Smooth muscle cell (in vitro differentiated cells): ENCODE data around the gene FNDC11. TPM values are rescaled to one million over a fixed set of nuclear protein-coding genes. Genes with fewer than 3 reads are reported as not detected.

Source experiments
- DNase-seq: peaks from one replicate; lab custom pipeline; 2025; ENCODE audit not compliant: unreplicated experiment; lab: John Stamatoyannopoulos, UW
- H2AFZ ChIP-seq: fragments of 200-600 bp; sonication (generic); 2 replicates; pipeline ENCODE4 v1.6.0; 2016; ENCODE audit warnings: antibody characterized with exemption, low read depth, mild to moderate bottlenecking
- H3F3A ChIP-seq: fragments of 200-600 bp; sonication (generic); 2 replicates; pipeline ENCODE4 v1.6.0; 2017; ENCODE audit warnings: antibody characterized with exemption, low read depth
- H3K27ac ChIP-seq: fragments of 200-600 bp; sonication (generic); 2 replicates; pipeline ENCODE4 v1.5.1; 2016; ENCODE audit warnings: low read depth, mild to moderate bottlenecking
- H3K27me3 ChIP-seq: fragments of 200-600 bp; sonication (generic); 2 replicates; pipeline ENCODE4 v1.6.1; 2016; ENCODE audit warnings: low read depth, mild to moderate bottlenecking
- H3K36me3 ChIP-seq: fragments of 200-600 bp; sonication (generic); 2 replicates; pipeline ENCODE4 v1.5.1; 2016; ENCODE audit warnings: low read depth
- H3K4me1 ChIP-seq: fragments of 200-600 bp; sonication (generic); 2 replicates; pipeline ENCODE4 v1.5.1; 2016; ENCODE audit warnings: low read depth
- H3K4me2 ChIP-seq: fragments of 200-600 bp; sonication (generic); 2 replicates; pipeline ENCODE4 v1.6.0; 2016; ENCODE audit warnings: mild to moderate bottlenecking
- H3K4me3 ChIP-seq: fragments of 200-600 bp; sonication (generic); 2 replicates; pipeline ENCODE4 v1.5.1; 2016; ENCODE audit warnings: mild to moderate bottlenecking
- H3K79me2 ChIP-seq: fragments of 200-600 bp; sonication (generic); 2 replicates; pipeline ENCODE4 v1.6.0; 2016; ENCODE audit warnings: low read depth, mild to moderate bottlenecking
- H3K9ac ChIP-seq: fragments of 200-600 bp; sonication (generic); 2 replicates; pipeline ENCODE4 v1.6.0; 2016; ENCODE audit warnings: low read depth
- H3K9me3 ChIP-seq: fragments of 200-600 bp; sonication (generic); replicated peaks from 2 replicates; pipeline ENCODE4 v1.5.1; 2016; ENCODE audit warnings: low read depth
- H4K20me1 ChIP-seq: fragments of 200-600 bp; sonication (generic); 2 replicates; pipeline ENCODE4 v1.6.0; 2016; ENCODE audit warnings: low read depth
- WGBS: methylation state at CpG from one replicate; pipeline ENCODE4 v1.1.7; 2016; ENCODE audit warnings: low lambda C conversion rate; 5-methylcytosine and 5-hydroxymethylcytosine counted together
- polyA plus RNA-seq: library from polyadenylated mRNA; unstranded; fragments of >200 nt; fragmentation: Nextera tagmentation; extraction: Ambion mirVana; gene quantifications from 2 replicates; pipeline ENCODE4 v1.2.1, GENCODE V29; 2016
- total RNA-seq: library from RNA; depleted of rRNA; stranded (reverse); fragments of >200 nt; gene quantifications from 2 replicates; pipeline ENCODE4 v1.2.3, GENCODE V29; 2014
- TF ChIP-seq, protein P1 (sequence below): fragments of 200-600 bp; sonication (generic); IDR thresholded peaks from 2 replicates; pipeline ENCODE4 v1.5.1; 2017; ENCODE audit warnings: borderline replicate concordance, mild to moderate bottlenecking, antibody characterized with exemption; ENCODE audit not compliant: insufficient read depth, poor library complexity, severe bottlenecking

The FNDC11 gene
- total and polyA plus RNA-seq, 2 experiments from 2014 or later, result 0.72 to 3.6 TPM

DNA sequence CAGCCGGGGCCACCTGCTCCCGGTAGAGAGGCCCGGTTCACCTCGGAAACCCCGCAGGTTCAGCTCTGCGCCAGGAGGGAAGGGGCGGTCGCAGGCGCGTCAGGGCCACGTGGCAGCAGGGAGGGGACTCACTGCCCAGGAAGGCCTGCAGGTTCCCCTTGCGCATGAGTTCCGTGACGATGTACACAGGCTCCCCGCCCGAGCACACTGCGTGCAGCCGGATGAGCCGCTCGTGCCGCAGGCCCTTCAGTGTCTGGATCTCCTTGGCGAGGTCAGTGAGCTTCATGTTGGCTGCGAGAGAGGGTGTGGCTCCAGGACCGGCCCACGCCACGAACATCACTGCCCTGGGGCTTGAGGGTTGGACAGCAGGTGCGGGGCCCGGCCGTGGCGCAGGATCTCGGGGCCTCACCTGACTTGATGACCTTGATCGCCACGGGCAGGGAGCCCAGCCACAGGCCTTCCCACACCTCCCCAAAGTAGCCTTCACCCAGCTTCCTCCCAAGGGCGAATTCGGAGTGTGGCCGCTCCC, 11.9 kb upstream of the FNDC11 start:
- Histone ChIP-seq H3K9ac (no peak overlapping the region), H3K4me1 (peaks cover 3% of the 10 kb centered on the region), H3K4me2 (no peak overlapping the region), H3F3A (no peaks in the 10 kb centered on the region), H3K27me3 (no peaks in the 10 kb centered on the region), H2AFZ (no peak overlapping the region), H4K20me1 (no peaks in the 10 kb centered on the region), H3K79me2 (no peaks in the 10 kb centered on the region), H3K9me3 (no peaks in the 10 kb centered on the region), H3K27ac (no peak overlapping the region), H3K4me3 (no peak overlapping the region), H3K36me3 (no peaks in the 10 kb centered on the region)
- WGBS, result 87% methylated on average over 34 of the region's 36 CpGs
- TF ChIP-seq, protein P1, sequence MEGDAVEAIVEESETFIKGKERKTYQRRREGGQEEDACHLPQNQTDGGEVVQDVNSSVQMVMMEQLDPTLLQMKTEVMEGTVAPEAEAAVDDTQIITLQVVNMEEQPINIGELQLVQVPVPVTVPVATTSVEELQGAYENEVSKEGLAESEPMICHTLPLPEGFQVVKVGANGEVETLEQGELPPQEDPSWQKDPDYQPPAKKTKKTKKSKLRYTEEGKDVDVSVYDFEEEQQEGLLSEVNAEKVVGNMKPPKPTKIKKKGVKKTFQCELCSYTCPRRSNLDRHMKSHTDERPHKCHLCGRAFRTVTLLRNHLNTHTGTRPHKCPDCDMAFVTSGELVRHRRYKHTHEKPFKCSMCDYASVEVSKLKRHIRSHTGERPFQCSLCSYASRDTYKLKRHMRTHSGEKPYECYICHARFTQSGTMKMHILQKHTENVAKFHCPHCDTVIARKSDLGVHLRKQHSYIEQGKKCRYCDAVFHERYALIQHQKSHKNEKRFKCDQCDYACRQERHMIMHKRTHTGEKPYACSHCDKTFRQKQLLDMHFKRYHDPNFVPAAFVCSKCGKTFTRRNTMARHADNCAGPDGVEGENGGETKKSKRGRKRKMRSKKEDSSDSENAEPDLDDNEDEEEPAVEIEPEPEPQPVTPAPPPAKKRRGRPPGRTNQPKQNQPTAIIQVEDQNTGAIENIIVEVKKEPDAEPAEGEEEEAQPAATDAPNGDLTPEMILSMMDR, result no peak
- DNase-seq, result no peak

GRCh38 chr20:63542696-63543095, 11.3 kb upstream of the FNDC11 start:
- no peak overlapping the region for H2AFZ ChIP-seq
- H3K27me3 ChIP-seq, result no peaks in the 10 kb centered on the region
- no peak overlapping the region for H3K4me2 ChIP-seq
- H3K4me1 ChIP-seq, result peaks cover 3% of the 10 kb centered on the region
- H3K79me2 ChIP-seq, result no peaks in the 10 kb centered on the region
- no peak overlapping the region for H3K9ac ChIP-seq
- 82% methylated on average over 10 of the region's 10 CpGs for WGBS
- H3K4me3 ChIP-seq, result no peak overlapping the region
- H3K36me3 ChIP-seq, result no peaks in the 10 kb centered on the region
- no peak overlapping the region for H3K27ac ChIP-seq
- no peaks in the 10 kb centered on the region for H3K9me3 ChIP-seq
- TF ChIP-seq, protein P1, result no peak
- DNase-seq, result no peak
- H4K20me1 ChIP-seq, result no peaks in the 10 kb centered on the region
- no peaks in the 10 kb centered on the region for H3F3A ChIP-seq

- no peak overlapping the region for H3K9ac ChIP-seq
- peaks cover 3% of the 10 kb centered on the region for H3K4me1 ChIP-seq
- H2AFZ ChIP-seq, result no peak overlapping the region
- H3K4me3 ChIP-seq, result no peak overlapping the region
- no peaks in the 10 kb centered on the region for H3K9me3 ChIP-seq
- H3K27me3 ChIP-seq, result no peaks in the 10 kb centered on the region
- H3F3A ChIP-seq, result no peaks in the 10 kb centered on the region
- no peak overlapping the region for H3K4me2 ChIP-seq
- WGBS, result 90% methylated on average over 10 of the region's 10 CpGs
- H3K36me3 ChIP-seq, result no peaks in the 10 kb centered on the region
- TF ChIP-seq, protein P1, result no peak
- no peaks in the 10 kb centered on the region for H4K20me1 ChIP-seq
- no peak overlapping the region for H3K27ac ChIP-seq
- no peak for DNase-seq
- no peaks in the 10 kb centered on the region for H3K79me2 ChIP-seq
Observed at GRCh38 chr20:63543131-63543530, 10.8 kb upstream of the FNDC11 start.

DNA sequence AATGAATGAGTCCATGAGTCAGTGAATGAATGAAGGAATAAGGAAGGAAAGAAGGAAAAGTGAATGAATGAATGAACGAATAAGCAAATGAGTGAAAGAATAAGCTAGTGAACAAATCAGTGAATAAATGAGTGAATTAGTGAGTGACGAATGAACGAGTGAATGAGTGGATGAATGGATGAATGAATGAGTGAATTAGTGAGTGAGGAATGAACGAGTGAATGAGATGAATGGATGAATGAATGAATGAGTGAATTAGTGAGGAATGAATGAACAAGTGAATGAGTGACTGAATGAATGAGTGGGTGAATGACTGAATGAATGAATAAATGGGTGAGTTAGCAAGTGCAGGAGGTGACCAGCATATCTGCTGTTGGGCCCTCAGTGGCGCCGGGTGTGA, 10.2 kb upstream of the FNDC11 start:
- no peak overlapping the region for H2AFZ ChIP-seq
- H3K36me3 ChIP-seq, result no peaks in the 10 kb centered on the region
- H3K27ac ChIP-seq, result no peak overlapping the region
- no peaks in the 10 kb centered on the region for H3K4me1 ChIP-seq
- no peak overlapping the region for H3K4me2 ChIP-seq
- H3K4me3 ChIP-seq, result no peak overlapping the region
- H4K20me1 ChIP-seq, result no peaks in the 10 kb centered on the region
- TF ChIP-seq, protein P1, result no peak
- H3K9me3 ChIP-seq, result no peaks in the 10 kb centered on the region
- no peak overlapping the region for H3K9ac ChIP-seq
- H3K27me3 ChIP-seq, result no peaks in the 10 kb centered on the region
- no peaks in the 10 kb centered on the region for H3F3A ChIP-seq
- H3K79me2 ChIP-seq, result no peaks in the 10 kb centered on the region
- no peak for DNase-seq
- WGBS, result 93% methylated on average over 6 of the region's 6 CpGs
